GM18508 (cell line): ENCODE measurements around the gene RBM28.

Source experiments
- ATAC-seq: cut with Tn5 transposase; IDR thresholded peaks from one replicate; pipeline ENCODE4 v1.9.1; 2021; ENCODE audit warnings: moderate number of reproducible peaks; ENCODE audit not compliant: insufficient read depth, unreplicated experiment

Gene RBM28

DNA sequence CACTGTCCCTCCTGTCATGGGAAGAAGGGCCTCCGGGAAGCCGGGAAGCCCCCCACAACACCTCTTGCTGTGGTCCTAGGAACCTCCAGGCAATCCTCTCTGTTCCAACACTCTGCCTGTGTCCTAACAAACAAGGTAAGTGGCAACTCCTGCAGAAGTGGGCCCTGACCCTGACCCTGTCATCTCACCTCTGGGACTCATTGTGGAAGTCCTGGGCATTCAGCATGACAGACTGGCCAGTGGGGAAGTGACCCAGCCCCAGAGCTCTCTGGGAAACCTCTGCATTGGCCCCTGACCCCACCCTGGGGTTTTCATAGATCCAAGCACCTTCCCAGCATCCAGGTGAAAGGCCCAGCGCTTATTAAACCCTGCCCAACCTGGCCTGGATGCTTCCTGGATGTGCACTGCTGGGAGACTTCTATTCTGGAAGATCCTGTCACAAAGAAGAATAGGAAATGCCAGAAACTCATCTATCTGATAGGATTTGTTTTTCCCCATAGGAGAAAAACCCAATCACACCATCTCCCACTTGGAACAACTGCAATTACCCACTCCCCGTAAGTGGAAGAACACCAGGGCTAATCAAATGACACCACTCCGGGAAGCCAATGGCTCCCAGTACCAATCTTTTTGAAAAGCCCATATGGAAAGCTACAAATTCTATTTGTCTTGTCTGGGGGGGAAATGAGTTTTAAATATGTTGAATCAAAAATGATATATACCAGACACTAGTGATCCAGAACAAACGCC, 78.4 kb downstream of the RBM28 start:
- ATAC-seq, result no peak

DNA sequence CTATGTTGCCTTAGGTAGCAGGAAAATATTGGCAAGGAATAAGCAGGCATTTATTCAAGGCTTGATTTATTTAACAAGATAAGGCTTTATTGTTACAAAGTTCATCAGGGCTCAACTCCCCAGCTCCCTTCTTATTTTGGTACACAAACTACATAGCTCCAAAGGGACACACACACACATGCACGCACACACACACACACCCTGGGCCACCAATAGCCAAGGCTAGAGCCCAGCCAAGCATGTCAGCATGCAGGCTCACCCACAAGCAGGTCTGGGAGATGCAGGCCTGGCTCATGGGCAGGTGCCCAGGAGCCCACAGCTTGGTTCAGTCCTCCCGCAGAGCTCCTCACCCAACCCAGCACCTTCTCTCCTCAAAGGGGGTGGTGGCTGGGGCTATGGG, 79.2 kb downstream of the RBM28 start:
- ATAC-seq, result no peak

DNA sequence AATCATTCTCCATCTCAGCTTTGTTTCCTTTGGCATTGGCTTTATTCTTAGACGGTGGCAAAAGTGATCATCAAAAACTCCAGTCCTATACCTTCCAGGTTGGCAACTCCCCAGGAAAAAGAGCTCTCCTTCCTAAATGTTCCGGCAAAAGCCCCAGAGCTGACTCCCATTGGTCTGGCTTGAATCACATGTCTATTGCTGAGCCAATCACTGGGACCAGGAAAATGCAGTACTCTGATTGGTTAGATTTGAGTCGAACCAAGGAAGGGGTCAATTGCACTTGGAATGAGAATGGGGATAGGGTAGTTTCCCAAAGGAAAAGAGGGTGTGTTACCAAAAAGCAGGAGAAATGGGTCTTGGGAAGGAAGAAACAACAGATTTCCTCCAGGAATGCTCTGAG, 80.3 kb downstream of the RBM28 start:
- no peak for ATAC-seq

DNA sequence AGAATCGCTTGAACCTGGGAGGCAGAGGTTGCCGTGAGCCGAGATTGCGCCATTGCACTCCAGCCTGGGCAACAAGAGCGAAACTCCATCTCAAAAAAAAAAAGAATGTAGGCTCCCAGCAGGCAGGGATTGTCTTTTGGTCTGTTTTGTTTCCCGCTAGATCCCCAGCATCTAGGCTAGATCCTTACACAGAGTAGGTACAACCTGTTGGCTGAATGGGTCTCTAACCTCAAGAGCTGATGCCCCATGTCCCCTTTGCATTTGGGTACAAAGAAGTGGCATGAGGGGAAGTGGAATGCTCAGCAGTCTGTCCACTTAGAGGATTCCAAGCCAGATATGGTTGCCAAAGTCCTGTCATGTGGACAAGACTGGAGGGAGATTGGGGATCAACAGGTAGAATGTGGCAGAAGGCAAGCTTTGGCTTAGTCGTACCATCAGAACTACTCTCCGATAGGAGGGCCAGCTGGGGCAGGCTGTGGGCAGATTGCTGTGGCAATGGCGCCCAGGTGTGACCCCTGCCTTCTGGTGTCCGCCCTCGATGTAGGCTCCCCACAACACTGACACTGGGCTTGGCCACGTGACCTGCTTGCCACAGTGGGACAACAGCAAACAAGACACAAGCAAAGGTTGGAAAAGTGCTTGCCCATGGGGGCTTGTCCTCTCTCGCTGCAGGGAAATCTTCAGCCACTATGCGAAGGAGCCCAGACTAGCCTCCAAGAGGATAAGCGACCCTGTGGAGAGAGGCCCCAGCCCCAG, 81.3 kb downstream of the RBM28 start:
- ATAC-seq, result no peak

DNA sequence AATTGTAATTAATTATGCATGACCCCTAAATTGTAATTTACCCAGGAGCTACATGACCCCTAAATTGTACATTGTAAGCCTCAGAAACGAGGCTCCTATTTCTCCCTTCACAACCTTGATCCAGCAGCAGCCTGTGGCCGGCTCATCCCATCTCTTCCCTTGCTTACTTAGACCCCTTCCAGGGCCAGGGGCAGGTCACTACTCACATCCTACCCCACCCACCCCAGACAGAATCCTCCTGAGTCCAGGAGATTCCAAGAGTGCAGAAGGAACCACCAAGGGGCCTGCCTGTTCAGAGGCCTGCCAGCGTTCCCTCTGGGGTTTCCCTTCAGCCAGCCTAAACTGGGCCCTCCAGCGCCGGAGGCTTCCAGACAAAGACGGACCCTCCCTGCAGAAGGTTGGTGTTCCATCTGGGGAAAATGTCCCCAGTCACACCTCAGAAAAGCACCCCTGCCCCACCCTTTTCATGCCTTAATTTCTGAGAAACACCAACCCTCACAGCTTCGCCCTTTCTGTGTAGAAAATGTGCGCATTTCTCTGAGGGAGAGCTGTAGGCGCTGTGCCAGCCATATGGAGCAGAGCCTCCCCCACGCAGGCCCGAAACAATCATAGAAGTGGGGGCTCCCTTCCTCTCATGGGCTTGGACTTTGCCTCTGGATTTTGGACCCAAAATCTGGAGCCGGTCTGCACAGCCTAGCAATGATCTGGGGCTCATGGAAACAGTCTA, 83.5 kb downstream of the RBM28 start:
- no peak for ATAC-seq

DNA sequence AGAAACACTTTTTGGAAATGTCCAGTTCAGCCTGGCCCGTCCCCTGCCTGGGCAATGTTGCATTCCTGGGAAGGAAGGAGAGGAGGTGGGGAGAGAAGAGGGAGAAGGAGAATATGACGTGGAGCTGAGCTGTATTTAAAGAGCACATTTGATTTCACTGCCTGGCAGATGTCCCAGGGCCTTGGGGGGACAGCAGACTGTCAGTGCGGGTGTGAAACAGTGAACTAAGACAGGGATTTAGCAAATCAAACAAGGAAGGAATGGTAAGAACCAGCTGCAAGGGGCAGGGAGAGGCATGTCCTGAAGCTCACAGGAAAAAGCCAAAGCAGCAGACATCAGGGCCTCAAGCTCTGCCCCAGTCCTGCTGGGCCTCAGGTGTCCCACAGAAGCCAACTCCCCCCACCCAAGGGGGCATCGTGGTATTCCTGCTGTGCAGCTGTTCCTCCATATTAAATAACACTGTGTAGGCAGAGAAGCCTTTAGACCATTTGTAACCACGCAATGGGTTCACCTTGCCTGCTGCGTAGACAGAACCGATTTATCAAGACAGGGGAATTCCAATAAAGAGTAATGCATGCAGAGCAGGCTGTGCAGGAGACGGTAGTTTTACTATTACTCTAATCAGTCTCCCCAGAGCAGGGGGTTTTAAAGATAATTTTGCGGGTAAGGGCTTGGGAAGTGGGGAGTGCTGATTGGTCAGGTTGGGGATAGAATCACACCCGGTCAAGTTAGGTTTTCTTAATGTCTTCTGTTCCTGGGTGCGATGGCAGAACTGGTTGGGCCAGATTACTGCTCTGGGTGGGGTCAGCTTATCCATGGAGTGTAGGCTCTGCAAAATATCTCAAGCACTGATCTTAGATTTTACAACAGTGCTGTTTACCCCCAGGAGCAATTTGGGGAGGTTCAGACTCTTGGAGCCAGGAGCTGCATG, 84.3 kb downstream of the RBM28 start:
- ATAC-seq, result no peak

DNA sequence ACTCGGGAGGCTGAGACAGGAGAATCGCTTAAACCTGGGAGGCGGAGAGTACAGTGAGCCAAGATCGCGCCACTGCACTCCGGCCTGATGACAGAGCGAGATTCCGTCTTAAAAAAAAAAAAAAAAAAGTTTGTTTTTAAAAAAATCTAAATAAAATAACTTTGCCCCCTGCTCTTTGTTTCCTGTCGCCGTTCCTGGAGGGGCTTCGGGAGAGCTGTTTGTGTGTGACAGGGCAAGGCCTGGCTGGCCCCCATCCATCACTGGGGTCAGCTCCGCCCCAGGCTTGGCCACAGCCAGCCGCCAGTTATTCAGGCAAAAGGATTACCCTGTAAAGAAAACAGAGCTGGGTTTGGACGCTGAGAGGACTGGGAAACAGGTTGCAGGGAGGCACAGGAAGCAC, 86.2 kb downstream of the RBM28 start:
- ATAC-seq, result no peak

DNA sequence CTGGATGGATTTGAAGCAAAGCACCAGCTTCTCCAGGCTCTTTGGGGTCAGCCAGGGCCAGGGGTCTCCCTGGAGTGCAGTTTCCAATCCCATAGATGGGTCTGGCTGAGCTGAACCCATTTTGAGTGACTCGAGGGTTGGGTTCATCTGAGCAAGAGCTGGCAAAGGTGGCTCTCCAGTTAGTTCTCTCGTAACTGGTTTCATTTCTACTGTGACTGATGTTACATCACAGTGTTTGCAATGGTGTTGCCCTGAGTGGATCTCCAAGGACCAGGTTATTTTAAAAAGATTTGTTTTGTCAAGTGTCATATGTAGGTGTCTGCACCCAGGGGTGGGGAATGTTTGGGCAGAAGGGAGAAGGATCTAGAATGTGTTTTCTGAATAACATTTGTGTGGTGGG, 88.4 kb downstream of the RBM28 start:
- no peak for ATAC-seq

DNA sequence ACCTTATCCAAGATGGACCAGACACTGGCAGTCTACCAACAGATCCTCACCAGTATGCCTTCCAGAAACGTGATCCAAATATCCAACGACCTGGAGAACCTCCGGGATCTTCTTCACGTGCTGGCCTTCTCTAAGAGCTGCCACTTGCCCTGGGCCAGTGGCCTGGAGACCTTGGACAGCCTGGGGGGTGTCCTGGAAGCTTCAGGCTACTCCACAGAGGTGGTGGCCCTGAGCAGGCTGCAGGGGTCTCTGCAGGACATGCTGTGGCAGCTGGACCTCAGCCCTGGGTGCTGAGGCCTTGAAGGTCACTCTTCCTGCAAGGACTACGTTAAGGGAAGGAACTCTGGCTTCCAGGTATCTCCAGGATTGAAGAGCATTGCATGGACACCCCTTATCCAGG, 89.2 kb downstream of the RBM28 start:
- ATAC-seq, result no peak

DNA sequence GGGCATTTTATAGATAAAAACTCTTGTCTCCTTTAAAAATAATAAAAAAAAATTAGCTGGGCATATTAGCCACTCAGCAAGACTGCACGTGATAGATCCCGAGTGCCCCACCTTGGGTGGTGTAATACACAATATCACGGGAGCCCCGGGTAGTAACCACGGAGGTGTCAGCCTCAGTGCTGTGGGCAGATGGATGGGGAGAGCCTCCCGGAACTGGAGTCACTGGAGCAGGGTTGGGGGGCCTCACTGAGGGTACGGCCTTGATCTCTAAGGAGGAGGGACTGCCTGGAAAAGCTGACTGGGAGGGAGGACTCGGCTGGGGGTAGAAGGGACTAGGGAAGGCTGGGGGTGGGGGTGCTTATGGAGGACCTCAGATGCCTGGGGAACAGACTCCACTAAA, 90.0 kb downstream of the RBM28 start:
- ATAC-seq, result no peak

DNA sequence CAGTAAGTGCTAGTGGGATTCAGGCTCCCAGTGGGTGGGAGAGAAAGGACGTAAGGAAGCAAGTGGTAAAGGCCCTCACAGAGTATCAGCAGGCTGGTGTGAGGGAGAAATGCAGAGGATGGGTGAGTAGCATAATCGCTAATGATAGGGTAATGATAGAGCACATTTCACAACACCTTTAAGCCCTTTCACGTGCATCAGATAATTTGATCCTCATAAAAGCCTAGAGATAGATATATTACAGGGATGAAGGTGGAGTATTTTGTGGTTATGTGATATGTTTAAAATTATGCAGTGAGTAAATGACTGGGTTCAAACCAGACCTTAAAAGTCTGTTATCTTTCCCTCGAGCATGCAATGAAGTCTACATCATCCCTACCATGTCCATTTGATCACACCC, 92.4 kb downstream of the RBM28 start:
- ATAC-seq, result no peak
